Testis (tissue), 3 donors: ENCODE results near the gene RNH1. TPM values are rescaled to one million over a fixed set of nuclear protein-coding genes. Genes with fewer than 3 reads are reported as not detected.

ENCODE experiments used
- DNase-seq: peaks from one replicate; pipeline ENCODE4 v3.0.0-alpha.2; 2019
- H3K27ac ChIP-seq, 2 donors: fragments of 200-600 bp; sonication (generic); one replicate each; pipeline ENCODE4 v1.5.1; 2019
- H3K27me3 ChIP-seq: fragments of 200-600 bp; sonication (generic); one replicate; pipeline ENCODE4 v1.5.1; 2019
- H3K36me3 ChIP-seq: fragments of 200-600 bp; sonication (generic); one replicate; pipeline ENCODE4 v1.5.1; 2017; ENCODE audit warnings: low read depth; ENCODE audit errors: missing control alignments
- H3K4me1 ChIP-seq: fragments of 200-600 bp; sonication (generic); one replicate; pipeline ENCODE4 v1.5.1; 2019
- H3K4me3 ChIP-seq, 2 donors: fragments of 200-600 bp; sonication (generic); one replicate each; pipeline ENCODE4 v1.5.1; 2017 to 2019
- H3K9me3 ChIP-seq: fragments of 200-600 bp; sonication (generic); one replicate; pipeline ENCODE4 v1.5.1; 2017
- CTCF ChIP-seq, 3 experiments: fragments of 450-650 bp in 2 of 3; fragments of 200-600 bp in 1 of 3; sonication (generic) in 1 of 3; IDR thresholded peaks; one replicate each; pipeline ENCODE4 v1.5.1; 2016 to 2019; ENCODE audit warnings: antibody characterized with exemption in 3 of 3, mild to moderate bottlenecking in 2 of 3, moderate library complexity in 1 of 3
- POLR2A ChIP-seq: fragments of 450-650 bp; IDR thresholded peaks from one replicate; pipeline ENCODE4 v1.6.1; 2017; ENCODE audit warnings: antibody characterized with exemption, mild to moderate bottlenecking, moderate library complexity
- WGBS, 2 donors: methylation state at CpG; one replicate each; pipeline ENCODE4 v1.1.5; 2018; 5-methylcytosine and 5-hydroxymethylcytosine counted together
- intact Hi-C: fragments of 100-400 bp; cut with DNase I; formaldehyde crosslinking; loops from one replicate; pipeline ENCODE4 v1.15.1; 2023; ENCODE audit warnings: low total_unique reads
- polyA plus RNA-seq: library from polyadenylated mRNA; stranded (reverse); fragments of 350-450 nt; fragmentation: Illumina TruSeq; extraction: RNeasy Lipid Tissue Mini Kit (QIAGEN cat#74804); gene quantifications from one replicate; pipeline ENCODE4 v1.2.3, GENCODE V29; 2014; ENCODE audit warnings: low read depth, low replicate concordance; ENCODE audit not compliant: insufficient read depth
- total RNA-seq, 2 donors: library from RNA; depleted of rRNA; stranded (reverse); fragments of >200 nt; gene quantifications; one replicate each; pipeline ENCODE4 v1.2.3, GENCODE V29; 2016

The RNH1 gene
- total and polyA plus RNA-seq, 3 donors from 2014 or later: 210 to 264 (median 211) TPM

GRCh38 chr11:473962-474785 is 32.9 kb downstream of the RNH1 start:
- H3K36me3 ChIP-seq: no peaks in the 10 kb centered on the region
- TF ChIP-seq CTCF (IDR thresholded peaks at IDR 0.05) (no peak), POLR2A (no peak)
- H3K27me3 ChIP-seq: no peaks in the 10 kb centered on the region
- H3K27ac ChIP-seq: no peak overlapping the region
- no peak for DNase-seq
- no peaks in the 10 kb centered on the region for H3K9me3 ChIP-seq
- 80 to 91% methylated on average over 18 to 19 of the region's 22 CpGs for WGBS, 2 donors
- no peak overlapping the region for H3K4me3 ChIP-seq
- peaks cover 19% of the 10 kb centered on the region for H3K4me1 ChIP-seq
- intact Hi-C loops: no loop called here

- Histone ChIP-seq H3K4me1 (peaks cover 22% of the 10 kb centered on the region), H3K4me3 (no peak overlapping the region), H3K27me3 (no peaks in the 10 kb centered on the region), H3K9me3 (no peaks in the 10 kb centered on the region), H3K27ac (no peak overlapping the region), H3K36me3 (no peaks in the 10 kb centered on the region)
- DNase-seq: no peak
- intact Hi-C loops: no loop called here
- TF ChIP-seq CTCF (IDR thresholded peaks at IDR 0.05) (no peak), POLR2A (no peak)
- 69 to 92% methylated on average over 17 to 18 of the region's 19 CpGs for WGBS, 2 donors
These were observed 33.6 kb downstream of the RNH1 start for GRCh38 chr11:473415-473814.

GRCh38 chr11:472816-473215 is 34.2 kb downstream of the RNH1 start:
- WGBS, 2 donors: 85 to 92% methylated on average over 12 to 28 of the region's 28 CpGs
- TF ChIP-seq POLR2A (no peak), CTCF (IDR thresholded peaks at IDR 0.05) (no peak)
- Histone ChIP-seq H3K27ac (no peak overlapping the region), H3K36me3 (no peaks in the 10 kb centered on the region), H3K4me3 (no peak overlapping the region), H3K9me3 (no peaks in the 10 kb centered on the region), H3K27me3 (no peaks in the 10 kb centered on the region), H3K4me1 (peaks cover 22% of the 10 kb centered on the region)
- DNase-seq: no peak
- intact Hi-C loops: no loop called here

GRCh38 chr11:472272-472671 is 34.8 kb downstream of the RNH1 start:
- H3K4me3 ChIP-seq: no peak overlapping the region
- no peak overlapping the region for H3K27ac ChIP-seq
- no peak for TF ChIP-seq POLR2A
- no peak for TF ChIP-seq CTCF (IDR thresholded peaks at IDR 0.05)
- peaks cover 21% of the 10 kb centered on the region for H3K4me1 ChIP-seq
- H3K27me3 ChIP-seq: no peaks in the 10 kb centered on the region
- no peaks in the 10 kb centered on the region for H3K36me3 ChIP-seq
- intact Hi-C loops: no loop called here
- DNase-seq: no peak
- 91 to 93% methylated on average over 3 to 13 of the region's 13 CpGs for WGBS, 2 donors
- no peaks in the 10 kb centered on the region for H3K9me3 ChIP-seq
